CD4-positive, alpha-beta T cell treated with Interleukin-4 for 4 hours (primary cell): Measurements from ENCODE around the gene GLG1.
"Not testable (repeated sequence)": the region's sequence is repeated elsewhere in the genome, so short reads cannot be mapped to it uniquely, and the experiment has no call there.

Source experiments
- DNase-seq: peaks from one replicate; pipeline ENCODE4 v3.0.0-alpha.2; 2020

Gene GLG1

DNA sequence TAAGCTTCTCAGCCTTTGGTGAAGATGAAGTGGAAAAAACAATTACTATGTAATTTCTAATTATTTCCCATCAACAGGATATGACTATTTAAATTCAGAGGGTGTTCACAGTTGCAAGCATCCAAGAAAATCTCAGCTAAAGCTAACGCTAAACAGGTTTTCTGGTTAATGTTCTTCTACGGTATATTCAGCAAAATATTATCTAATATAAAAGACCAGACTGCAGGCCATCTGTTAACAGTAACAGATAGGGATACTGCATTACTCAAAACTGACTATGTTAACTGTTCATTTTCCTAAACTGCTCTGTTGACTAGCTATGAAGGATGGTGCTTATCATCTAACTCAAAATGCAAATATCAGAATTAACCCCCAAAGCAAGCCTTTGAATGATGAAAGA, 32.8 kb downstream of the GLG1 start:
- no peak for DNase-seq

- no peak for DNase-seq
Observed at GRCh38 chr16:74573622-74574021, 33.3 kb downstream of the GLG1 start.

DNA sequence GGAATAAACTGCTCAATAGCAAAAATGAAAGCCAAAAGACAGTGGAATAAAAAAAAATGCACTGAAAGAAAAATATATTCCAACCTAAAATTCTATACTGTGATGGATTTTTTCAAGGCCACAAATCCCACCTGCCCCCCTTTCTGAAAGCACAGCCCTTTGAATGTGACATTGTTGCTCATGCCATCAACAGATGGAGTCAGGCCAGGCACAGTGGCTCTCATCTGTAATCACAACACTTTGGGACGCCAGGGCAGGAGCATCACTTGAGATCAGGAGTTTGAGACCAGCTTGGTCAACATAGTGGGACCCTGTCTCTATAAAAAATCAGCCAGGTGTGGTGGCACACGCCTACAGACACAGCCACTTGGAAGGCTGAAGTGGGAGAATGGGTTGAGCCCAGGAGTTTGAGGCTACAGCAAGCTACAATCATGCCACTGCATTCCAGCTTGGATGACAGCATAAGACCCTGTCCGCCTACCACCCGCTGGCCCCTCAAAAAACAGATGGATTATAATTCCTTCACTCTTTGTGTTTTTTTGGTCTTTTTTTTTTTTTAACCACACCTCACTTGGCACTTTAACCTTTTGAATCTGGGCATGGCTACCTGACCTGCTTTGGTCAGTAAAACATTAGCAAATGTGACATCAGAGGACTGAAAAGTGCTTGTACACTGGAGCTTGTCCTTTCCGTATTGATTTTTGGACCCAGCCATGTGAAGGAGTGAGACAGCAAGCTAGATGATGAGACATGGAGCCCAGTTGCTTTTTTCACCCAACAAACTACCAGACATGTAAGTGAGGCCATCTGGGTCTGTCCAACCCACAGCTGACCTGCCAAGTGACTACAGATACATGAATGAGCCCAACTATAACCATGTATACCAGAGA, 36.3 kb downstream of the GLG1 start:
- DNase-seq = no peak

GRCh38 chr16:74568961-74569631, 37.8 kb downstream of the GLG1 start:
- DNase-seq = no peak

DNA sequence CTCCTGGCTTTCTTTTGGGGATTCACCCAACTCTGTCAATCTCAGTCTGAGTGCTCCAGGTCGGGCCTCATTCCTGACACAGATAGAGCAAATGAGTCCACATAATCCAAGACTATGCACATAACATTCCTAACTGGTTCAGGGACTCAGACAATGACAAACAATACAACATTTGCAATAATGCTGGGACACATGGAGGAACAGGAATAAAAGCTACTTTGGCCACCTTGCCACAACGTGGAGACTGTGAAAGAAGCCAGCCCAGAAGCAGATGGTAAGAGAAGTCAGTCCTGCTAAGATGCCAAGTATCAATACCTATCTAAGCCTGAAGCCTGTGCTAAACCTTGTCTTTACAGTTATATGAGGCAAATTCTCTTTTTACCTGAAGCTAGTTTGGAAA, 39.0 kb downstream of the GLG1 start:
- no peak for DNase-seq

DNA sequence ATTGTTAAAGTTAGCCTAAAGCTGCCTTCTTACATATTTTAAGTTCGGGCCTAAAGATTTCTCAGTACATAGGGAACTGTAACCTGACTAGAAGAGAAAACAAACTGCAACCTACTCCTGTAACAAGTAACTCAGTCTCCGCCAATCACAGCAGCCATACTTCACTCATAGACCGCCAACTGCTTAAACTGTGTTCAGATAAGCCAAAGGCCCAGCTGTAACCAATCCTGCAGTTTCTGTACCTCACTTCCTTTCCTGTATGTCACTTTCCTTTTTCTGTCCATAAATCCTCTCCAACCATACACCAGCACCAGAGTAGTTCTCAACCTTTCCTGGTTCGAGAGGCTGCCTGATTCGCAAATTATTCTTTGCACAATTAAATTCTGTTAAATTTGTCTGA, 41.5 kb downstream of the GLG1 start:
- DNase-seq = no peak

GRCh38 chr16:74564451-74564984, 42.4 kb downstream of the GLG1 start:
- DNase-seq = no peak

GRCh38 chr16:74563828-74564263, 43.1 kb downstream of the GLG1 start:
- peak; percentile 24 for DNase-seq

- DNase-seq = no peak
Observed at GRCh38 chr16:74562117-74562516, 44.8 kb downstream of the GLG1 start.

DNA sequence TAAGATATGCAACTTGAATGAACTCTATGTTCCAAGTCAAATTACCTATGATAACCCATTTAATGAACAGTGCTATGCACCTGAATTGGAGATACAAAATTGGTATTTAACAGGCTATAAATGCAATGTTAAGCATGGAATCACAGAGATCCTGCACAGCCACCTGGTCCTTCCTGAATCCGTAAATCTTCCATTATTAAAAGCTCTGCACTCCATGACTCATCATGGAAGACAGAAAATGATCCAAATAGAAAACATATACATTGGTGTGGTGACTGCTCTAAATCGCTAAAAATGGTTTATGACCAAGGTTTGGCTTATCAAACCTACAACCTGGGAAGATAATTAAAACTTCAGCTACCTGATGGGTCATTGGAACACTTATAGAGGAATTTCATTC, 45.3 kb downstream of the GLG1 start:
- DNase-seq = no peak

DNA sequence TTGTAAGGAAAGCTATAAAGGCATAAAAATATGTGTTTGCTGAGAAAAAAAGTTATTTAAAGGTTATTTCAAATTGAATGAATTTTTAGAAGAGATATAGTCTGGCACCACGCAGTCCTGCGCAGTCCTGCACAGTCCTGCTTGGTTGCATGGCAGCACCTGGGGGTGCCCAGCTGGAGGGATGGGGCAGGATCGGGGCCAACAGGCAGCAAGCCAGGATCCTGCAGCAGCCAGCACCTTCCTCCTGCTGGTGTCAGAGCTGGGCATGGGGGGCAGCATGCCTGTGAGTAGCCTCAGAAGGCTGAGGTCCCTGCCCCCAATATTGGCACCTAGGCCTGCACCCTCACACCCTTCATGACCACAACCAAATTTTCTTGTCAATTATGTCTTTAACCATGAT, 46.0 kb downstream of the GLG1 start:
- no peak for DNase-seq

DNA sequence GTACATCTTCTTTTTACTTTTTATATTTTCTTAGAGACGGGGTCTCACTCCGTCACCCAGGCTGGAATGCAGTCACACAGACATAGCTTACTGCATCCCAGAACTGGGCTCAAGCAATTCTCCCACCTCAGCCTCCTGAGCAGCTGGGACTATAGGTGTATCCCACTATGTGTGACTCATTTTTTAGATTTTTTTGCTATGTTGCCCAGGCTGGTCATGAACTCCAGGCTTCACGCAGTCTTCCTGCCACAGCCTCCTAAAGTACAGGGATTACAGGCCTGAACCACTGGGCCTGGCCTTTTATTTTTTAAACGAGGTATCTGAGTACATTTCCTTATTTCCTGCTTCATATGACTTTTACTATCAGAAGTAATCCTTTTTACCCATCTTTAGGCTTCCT, 48.0 kb downstream of the GLG1 start:
- DNase-seq = no peak

DNA sequence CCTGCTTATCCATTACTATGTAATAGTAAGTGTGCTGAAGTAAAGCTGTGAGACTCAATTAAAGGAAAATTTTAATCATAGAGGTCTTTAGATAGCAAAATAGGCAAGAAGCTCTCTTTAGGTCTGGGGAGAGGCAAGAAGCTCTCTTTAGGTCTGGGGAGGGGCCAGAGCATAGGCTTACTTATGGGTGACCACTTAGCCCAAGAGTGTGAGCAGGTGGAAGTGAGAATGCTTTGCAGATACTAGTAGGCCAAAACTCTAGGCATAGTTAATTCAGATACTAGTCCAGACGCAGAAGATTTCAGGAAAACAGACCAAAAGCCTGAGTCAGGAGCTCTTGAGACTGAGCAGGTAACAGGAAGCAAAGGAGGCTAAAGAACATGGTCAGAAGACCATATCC, 49.6 kb downstream of the GLG1 start:
- DNase-seq = no peak

GRCh38 chr16:74556375-74556922, 50.5 kb downstream of the GLG1 start:
- DNase-seq = no peak

- not testable (repeated sequence) for DNase-seq
Observed at GRCh38 chr16:74552357-74552756, 54.6 kb downstream of the GLG1 start.

DNA sequence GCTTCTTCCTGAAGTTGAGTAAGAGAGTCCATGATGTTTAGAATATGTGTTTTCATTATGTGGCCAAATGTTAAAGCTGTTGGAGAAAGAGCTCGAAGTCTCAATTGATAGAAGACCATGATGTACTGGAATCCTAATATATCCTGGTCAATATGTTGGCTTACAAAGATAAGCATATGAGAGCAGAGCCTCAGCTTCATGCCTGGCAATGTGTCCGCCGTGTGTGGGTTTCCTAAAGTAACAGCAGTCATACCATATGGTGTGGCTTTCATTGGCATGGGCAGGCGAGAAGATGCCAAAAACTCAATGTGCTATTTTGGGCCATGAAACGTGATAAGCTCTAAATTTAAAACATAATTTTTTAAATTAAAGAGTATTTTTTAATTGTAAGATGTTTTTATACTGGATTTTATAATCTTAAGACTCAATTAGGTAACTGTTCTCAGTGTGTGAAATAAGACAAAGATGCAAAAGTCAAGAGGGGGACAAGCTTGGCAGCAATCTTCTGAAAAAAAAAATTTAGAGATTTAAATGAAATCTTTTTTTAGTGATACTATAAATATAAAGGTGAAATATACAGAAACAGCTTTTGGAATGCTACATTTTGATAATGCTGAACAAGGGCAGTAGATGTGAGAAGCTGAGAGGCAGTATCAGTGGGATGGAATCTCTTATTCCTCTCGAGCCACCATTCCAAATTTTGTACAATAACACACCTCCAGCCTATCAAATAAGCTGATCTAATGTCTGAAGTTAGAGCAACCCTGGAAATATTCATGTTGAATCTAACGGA, 56.5 kb downstream of the GLG1 start:
- not testable (repeated sequence) for DNase-seq

DNA sequence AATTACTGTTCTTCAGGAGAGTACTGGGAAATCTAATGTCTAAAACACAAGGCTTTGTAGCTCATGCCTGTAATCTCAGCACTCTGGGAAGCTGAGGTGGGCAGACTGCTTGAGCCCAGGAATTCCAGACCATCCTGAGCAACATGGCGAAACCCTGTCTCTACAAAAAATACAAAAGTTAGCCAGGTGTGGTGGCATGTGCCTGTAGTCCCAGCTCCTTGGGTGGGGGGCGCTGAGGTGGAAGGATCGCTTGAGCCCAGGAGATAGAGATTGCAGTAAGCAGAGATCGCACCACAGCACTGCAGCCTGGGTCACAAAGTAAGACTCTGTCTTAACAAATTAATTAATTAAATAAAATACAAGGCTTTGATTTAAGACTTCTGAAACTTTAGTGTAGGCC, 60.8 kb downstream of the GLG1 start:
- not testable (repeated sequence) for DNase-seq

GRCh38 chr16:74542911-74543578, 63.9 kb downstream of the GLG1 start:
- not testable (repeated sequence) for DNase-seq

DNA sequence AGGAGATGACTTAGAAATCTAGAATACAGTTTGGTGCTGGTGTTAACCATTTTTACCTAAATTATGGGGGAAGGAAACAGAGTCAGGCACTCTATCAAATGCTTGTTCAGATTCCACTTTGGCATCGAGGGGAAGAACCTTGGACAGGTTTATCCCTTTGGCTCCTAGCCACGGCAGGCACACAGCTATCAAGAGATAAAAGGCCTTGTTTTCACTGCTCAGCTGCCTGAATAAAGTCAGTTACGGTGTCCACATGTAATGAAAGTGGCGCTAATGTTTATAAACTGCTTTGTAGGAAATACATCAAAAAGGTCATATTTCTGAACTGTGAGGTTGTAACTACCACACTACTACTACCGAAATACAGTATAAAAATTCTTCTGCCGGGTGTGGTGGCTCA, 66.3 kb downstream of the GLG1 start:
- not testable (repeated sequence) for DNase-seq

DNA sequence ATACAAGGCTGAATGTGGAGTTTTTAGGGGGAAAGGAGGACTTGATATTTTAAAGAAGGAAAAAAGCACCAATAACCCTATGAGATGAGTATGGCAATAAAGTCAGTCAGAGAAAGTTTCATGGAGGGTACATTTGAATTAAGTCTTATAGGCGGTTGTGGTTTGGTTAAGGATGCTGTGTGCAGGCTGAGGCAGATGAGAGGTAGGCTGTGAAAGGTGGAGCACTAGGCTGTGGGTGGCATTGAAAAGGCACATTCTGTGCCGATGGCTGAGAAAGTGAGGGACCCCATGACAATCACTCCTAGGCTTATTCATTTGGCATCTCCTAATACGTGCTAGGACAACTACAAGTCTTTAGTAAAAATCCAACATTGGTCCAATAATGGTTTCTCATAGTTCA, 68.1 kb downstream of the GLG1 start:
- not testable (repeated sequence) for DNase-seq

DNA sequence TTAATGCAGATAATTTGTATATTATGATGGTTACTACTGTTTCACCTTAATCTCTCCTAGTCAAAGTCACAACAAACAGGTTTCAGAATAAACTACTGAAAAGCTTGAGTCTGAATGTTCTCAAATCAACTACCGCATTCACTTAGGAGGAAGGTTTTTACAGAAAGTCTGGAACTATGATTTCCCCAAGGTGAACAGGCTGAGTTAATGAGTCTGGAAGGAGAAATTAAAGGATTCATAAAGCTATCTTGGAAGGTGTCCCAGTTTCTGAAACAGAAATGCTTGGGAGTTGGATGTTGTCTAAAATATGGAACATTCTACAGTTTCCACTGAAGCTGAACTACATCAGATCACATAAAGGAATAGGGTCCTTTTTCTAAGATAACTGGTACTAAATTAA, 69.2 kb downstream of the GLG1 start:
- not testable (repeated sequence) for DNase-seq

DNA sequence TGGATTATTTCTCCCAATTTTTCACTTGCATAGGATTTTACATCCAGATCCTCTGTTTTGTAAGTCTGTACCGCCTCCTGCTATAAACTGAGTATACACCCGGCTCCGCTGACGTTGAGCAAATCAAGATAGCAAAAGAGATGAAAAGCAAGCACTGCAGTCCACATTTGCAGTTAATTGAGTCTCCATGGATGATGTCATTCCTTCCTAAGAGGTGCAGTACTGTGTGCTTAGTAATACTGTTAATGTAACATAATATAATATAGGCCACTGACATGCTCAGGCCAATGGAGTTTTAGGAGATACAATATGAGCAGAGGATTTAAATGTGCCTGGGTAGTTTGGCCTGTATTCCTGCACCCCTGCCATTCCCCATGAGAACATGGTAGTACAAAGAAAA, 72.3 kb downstream of the GLG1 start:
- DNase-seq = not testable (repeated sequence)
